GM23338 (cell line): Measurements from ENCODE around the gene HSD17B2.

Experiments used
- CREB1 ChIP-seq: fragments of 250-450 bp; sonication (Bioruptor Pico); IDR thresholded peaks from 2 replicates; pipeline ENCODE4 v1.5.0; 2020; ENCODE audit warnings: low read depth, mild to moderate bottlenecking, moderate library complexity
- CTCF ChIP-seq, 2 experiments: fragments of 200-600 bp in 1 of 2; sonication (generic) in 1 of 2; conservative IDR thresholded peaks; 2 replicates each; pipeline versions ENCODE4 v1.5.1 to v1.6.1; 2016 to 2017; ENCODE audit warnings: antibody characterized with exemption in 2 of 2, low read depth in 2 of 2, mild to moderate bottlenecking in 2 of 2, moderate library complexity in 1 of 2
- ETS1 ChIP-seq: IDR thresholded peaks from 2 replicates; pipeline ENCODE4 v1.6.1; 2016; ENCODE audit warnings: antibody characterized with exemption
- EZH2phosphoT487 ChIP-seq: fragments of 200-600 bp; sonication (generic); IDR thresholded peaks from one replicate; pipeline ENCODE4 v1.8.1; 2018; ENCODE audit warnings: antibody characterized with exemption; ENCODE audit not compliant: unreplicated experiment
- JUNB ChIP-seq: IDR thresholded peaks from one replicate; pipeline ENCODE4 v1.6.1; 2016; ENCODE audit warnings: antibody characterized with exemption; ENCODE audit not compliant: unreplicated experiment
- POLR2AphosphoS5 ChIP-seq: IDR thresholded peaks from 2 replicates; pipeline ENCODE4 v1.6.1; 2016; ENCODE audit warnings: antibody characterized with exemption, low read depth
- REST ChIP-seq: IDR thresholded peaks from one replicate; pipeline ENCODE4 v1.6.1; 2018; ENCODE audit warnings: antibody characterized with exemption; ENCODE audit not compliant: unreplicated experiment

GRCh38 chr16:82074019-82074558 is 39.0 kb downstream of the HSD17B2 start:
- no peak for TF ChIP-seq CTCF (conservative IDR thresholded peaks at IDR 0.05; ENCODE audit: low read depth in 2 of 2)
- no peak for TF ChIP-seq CREB1
- TF ChIP-seq POLR2AphosphoS5: no peak
- TF ChIP-seq JUNB: no peak
- no peak for TF ChIP-seq REST
- TF ChIP-seq EZH2phosphoT487: no peak
- TF ChIP-seq ETS1: no peak
